COLO829 (cell line): Measurements from ENCODE around the gene FAM181A.

Experiments used
- DNase-seq: peaks from one replicate; pipeline ENCODE4 v3.0.0; 2012; ENCODE audit warnings: low spot score

The FAM181A gene

DNA sequence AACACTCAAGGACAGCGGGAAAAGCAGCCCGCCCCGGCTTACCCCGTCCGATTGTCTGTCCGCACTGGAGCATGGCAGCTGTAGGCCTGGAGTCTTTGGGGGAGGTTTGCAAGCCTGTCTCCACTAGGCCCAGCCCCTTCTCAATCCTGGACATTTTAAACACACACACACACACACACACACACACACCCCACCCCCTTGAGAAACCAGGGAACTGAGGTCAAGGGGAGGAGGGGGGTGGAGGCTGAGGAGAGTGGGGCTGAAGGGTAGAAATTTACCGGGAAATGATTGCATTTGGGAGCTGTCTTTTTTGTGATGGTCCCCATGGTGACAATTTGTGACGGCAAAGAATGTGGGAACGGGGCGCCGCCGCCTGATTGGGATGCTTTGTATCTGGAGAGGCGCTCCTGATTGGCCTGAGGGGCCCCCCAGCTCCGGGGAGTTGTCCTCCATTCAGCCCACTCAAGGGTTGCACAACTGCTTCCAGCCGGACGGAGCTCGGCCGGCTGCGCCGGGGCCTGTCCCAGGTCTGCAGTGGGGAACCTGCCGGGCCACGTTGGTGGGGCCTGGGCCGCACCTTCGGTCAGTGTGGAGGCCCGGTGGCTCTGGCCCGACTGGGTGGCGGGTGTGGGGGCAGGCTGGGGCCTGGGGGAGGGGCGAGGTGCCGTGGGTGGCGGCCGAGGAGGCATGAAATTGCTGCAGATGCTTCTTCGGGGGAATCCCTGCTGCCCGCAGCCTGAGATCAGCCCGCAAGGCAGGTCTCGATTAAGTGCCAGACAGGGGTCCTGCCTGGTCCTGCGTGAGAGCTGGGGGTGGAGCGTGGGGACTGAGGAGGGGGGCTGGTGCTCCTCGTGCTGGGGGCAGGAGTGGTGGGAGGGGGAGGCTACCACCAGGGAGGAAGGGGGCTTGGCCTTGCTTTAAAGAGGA is at the start of gene FAM181A:
Gene FAM181A (plus strand): TSS at position 472 of the 927 bp plus-strand sequence. CDS start 942 bp downstream, outside the sequence.
- DNase-seq: no peak

DNA sequence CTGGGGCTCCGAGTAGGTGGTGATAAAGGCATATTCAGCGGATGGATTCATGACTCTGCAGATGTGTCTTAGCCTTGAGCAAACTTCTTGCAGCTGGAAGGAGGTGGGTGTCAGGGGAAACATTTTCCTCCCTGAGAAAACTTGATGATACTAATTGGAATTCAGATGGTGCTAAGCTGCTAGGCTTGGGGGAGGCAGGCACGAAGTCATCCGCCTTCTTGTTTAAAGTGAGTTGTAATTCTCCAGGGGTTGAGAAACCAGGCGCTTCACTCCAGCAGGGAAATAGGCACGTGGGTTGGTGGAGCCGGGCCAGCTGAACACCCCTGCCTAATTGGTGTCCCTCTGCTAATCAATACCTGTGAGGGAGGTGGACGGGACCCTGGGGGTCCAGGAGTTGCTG is 48.9 kb upstream of the FAM181A start:
- DNase-seq: no peak

DNA sequence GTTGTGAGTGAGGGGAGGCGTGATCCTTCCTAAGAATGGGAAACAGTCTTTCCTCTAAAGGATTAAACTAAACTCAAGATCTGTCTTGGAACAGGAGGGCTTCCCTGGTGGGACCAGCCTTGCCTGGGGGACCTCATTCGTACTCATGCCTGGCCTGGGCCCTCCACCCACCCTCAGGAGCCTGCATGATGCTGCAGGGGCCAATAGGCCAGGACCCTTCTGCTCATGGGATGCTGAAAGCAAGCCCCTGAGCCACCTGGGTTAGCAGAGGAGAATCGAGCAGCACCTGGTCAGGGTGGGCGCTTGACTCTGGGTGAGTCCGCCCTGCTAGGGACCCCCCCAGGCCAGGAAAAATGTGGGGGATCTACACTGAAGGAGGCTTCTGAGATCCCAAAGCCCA is 48.3 kb upstream of the FAM181A start:
- no peak for DNase-seq

DNA sequence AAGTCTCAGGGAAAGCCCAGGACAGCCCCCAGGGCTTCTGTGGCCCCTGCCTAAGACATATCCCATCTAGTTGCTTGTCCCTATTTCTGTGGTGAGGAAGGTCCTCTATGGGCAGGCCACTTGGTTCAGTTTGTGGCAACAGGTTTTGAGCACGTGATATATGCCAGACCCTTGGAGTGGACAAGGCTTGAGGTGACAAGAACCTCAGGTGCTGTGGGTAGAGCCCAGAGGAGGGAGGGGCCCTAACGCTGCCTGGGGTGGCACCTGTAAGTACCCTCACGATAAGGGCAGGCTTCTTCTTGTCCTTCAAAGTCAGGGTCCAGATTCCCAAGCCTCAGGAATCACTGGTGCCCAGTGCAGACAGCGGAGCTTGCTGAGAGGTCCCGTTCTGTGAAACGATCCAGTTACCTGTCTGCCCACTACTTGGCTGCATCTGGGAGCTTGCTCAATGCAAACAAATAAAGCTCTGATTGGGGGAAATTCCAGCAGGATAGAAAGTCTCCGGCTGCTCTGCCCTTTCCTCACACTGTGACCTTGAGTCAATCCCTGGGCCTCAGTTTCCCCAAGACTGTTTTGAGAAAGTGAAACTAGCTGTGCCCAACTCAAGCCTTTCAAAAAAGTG is 47.7 kb upstream of the FAM181A start:
- DNase-seq: no peak

DNA sequence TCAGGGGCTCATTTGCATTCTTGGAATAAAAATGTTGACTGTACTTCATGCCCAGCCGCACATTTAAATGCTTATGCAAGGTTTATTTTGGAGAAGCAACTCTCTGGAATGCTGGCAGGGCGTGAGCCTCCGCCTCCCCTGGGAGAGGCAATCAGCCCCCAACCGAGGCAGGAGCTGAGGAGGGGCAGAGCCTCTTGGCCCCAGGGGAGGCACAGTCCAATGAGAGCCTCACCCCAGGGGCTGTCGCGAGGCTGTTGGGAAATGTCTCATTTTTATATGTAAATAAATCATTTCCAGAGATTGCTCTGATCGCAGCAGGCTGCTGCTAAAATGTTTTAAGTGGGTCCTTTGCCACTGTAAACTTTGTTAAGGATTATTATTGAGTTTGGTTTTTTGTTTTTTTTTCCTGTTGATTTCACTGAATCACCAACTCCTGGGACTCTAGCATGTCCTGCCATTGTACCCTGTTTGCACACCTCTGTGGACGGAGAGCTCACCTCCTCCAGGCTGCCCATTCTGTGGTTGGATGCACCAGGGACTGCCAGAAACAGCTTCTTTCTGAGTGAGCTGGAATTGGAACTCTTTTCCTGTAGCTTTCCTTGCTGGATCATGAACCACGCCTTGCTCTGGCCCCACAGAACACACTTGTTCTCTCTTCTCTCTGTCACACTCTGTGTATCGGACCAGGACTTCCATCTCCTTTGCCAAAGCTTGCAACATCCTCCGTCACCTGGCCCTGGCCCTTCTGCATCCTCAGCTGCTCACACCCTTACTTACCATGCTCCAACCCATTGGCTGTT is 46.9 kb upstream of the FAM181A start:
- no peak for DNase-seq

DNA sequence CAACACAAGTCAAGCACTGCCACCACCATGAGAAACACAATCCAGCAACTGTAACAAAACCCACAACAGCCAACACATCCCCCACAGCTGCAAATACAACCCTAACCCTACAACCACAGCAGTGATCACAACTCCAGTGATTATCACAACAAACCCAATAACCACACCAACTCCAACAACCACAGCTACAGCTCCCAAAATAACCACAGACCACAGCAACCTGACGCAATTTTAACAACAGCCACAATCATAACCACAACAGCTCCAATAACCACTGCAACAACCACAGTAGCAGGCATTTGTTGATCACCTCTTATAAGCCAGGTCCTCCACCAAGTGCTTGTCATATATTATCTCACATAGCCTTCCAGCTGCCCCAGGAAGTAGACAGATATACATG is 42.2 kb upstream of the FAM181A start:
- DNase-seq: no peak

DNA sequence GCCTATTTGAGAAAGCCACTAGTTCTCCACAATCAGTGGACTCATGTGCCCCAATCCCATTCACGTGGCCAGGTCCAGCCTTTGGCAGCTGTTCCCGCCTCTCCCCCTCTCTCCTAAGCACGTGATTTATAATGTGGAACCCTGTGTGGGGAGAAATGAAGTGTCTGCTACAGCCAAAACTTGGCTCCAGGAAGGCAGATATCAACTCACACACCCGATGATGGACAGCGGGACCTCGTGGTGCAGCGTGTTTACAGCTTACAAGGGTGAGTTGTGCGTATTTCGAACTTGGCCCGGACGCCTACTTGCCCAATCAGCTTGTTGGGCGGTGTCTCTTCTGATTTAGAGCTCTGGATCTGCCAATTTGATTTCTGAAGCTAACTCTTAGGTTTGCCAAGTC is 38.1 kb upstream of the FAM181A start:
- DNase-seq: no peak

DNA sequence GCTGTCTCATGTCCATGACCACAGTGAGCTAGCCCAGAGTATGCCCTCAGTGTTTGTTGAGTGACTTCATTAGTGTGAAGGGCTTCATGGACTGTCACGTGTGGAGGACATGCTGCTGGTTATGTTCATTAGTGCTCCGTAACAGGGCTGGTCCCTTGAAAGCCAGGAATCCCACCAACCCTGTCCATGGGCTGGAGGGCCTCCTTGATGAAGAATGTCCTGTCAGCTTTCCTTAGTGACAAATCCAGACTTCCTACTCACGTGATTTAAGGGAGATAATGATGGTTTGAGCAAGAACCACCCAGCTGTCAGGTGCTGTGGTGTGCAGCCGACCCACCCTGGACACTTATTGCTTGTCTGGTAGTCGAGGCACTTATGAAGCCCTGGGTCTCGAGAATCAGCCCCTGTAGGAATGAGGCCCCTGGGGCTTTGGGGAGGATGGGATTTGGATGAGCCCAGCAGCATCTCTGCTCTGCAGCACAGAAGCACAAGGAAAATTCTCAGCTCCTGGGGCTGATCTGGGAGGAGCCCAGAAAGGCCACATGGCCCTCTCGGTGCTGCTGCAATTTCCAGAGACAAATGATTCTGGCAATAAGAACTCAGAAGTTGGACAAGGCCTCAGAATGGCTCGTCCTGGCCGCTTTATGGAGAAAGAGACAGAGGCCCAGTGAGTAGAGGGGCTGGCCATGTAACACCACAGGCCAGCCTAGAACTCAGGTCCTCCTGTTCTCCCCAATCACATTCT is 37.2 kb upstream of the FAM181A start:
- DNase-seq: no peak

DNA sequence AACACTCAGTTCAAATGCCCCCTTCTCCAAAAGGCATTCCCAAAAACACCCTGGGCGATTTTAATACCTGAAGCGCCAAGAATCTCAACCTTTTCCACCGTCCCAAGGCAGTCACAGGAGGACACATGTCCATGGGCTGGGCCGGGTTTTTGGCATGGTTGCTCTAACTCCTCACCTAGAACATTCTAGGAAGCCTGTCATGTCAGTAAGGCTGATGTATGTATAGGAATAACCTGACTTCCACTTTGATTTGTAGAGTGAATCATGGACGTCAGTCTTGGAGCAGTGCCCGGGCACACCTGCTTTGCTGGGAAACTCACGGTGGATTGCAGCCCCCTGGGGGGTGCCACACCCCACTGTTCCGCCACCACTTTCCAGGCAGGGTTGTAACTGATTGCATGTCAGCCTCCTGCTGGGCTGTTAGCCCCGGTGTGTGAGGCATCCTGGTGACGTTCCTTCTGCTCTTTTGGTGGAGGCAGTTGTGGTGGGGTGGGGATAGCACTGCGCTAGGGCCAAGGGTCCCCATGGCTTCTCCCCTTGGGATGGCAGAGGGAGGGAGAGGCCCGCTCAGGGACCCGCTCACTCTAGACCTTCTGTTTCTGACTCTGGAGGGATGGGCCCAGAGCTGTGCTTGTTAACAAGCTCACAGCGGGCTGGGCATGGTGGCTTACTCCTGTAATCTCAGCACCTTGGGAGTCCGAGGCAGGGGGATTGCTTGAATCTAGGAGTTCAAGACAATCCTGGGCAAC is 35.2 kb upstream of the FAM181A start:
- DNase-seq: no peak

DNA sequence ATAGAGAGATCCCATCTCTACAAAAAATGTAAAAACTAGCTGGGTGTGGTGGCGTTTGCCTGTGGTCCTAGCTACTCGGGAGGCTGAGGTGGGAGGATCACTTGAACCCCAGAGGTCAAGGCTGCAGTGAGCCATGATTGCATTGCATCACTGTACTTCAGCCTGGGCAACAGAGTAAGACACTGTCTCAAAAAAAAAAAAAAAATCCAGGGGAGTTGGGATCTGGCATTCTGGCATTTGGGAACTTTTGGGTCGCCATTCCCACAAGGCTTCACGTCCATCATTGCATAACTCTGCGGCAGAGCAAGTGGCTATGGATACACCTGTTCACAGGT is 34.7 kb upstream of the FAM181A start:
- no peak for DNase-seq

DNA sequence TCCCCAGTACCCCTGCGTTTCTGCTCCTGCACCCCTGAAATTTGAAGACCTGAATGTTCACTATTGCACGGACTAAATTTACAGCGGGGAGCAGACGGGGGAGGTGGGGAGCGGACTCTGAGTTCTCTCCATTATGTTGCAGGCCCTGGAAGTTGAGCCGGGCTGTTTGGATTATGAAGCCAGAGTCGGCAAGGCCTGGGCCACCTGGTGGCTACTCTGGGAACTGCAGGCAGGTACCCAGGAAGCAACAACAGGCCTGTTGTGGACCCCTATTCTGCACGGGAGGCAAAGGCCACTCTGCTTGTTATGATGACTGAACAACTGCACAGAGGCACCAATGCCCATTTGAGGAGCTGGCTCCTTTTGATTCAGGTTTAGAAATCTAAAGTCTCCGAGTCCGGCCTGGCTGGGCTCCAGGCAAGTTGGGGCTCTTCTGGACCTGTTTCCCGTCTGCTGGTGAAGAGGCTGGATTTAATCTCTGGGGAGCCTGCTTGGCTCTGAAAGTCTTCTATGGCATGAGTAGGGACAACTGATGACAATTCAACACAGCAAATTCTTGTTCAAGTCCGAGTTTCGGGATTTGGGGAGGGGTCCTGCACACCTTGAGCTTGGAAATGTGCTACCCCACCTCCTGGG is 34.1 kb upstream of the FAM181A start:
- peak; percentile 50 for DNase-seq

DNA sequence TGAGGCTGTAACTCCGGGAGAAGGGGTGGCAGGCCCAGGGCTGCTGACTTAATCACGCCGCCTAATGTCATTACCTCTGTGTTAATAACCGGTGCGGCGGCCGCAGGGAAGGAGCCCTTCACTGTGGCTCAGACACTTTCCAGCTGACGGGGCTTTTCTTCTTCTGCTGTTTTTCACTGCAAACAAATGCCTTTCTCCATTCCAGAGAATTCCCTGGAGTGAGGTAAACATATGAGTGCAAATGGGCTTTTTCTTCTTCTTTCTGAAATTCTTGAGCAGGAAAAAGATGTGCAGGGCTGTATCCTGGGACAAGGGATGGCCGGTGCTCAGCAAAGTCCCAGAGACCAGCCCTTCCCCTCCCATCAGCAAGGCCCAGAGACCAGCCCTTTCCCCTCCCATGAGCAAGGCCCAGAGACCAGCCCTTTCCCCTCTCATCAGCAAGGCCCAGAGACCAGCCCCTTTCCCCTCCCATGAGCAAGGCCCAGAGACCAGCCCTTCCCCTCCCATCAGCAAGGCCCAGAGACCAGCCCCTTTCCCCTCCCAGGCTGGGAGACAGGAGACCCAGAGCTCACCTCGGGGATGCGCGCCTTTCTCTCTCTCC is 33.4 kb upstream of the FAM181A start:
- DNase-seq: no peak

DNA sequence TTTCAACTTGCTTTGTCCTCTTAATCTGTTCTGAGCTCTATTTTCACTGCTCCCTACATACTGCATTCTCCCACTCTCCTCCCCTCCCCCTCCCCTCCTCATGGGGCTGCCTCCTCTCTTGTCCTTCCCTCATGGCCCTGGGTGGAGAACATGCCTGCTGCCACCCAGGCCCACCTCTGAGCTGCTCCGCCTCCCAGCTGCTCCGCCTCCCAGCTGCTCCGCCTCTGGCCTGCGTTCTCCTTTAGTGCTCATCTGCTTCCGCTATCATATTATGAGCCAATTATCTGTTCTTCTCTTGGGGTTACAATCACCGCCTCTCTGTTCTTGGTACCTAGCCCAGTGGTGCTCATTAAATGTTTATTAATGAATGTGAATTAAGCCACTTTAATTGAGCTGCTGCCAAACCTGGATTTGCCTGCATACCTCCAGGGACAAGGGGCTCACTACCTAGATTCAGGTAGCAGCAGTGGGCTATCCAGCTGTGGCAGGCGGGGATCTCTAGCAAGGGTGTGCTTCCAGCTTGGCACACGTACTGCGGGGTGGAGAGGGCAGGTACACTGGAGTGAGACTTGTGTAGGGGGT is 32.0 kb upstream of the FAM181A start:
- DNase-seq: no peak

DNA sequence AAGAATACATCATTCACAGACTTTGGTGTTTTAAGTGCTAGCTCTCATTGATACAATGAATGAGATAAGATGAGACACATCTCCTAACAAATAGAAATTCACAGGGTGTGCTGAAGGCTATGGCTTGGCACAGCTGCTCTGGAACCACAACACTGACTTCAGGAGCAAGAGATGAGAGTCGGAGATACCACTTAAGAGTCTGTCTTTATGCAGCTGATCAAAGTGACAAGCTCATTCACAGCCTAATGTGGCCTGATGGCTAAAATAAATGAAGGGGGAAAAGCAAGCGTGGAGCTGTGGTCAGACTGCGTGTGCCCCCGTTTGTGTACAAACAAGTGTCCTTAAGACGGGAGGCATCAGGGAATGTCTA is 29.7 kb upstream of the FAM181A start:
- no peak for DNase-seq

DNA sequence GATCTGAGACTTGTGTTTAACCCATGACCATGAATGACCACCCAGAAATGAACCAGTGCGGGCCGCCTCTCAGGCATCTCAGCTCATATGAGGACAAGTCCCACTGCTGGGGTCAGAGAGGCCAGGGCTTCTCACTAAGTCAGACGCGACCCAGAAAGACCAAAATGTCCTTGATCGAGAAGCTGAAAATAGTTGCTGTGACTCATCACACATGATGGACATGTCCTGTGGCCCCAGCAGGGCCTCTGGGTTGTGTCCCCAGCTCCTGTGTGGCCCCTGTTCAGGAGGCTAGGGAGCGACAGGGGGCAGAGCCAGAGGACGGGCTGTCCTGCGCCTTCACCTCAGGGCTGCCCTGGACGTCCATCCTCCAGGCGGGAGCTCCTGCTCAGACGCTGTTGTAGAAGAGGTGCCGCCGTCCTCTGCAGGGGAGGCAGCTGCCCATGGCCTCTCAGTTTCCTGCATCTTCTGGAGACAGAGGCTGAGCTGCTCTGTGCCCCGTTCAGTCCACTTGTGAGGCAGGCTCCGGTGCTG is 29.0 kb upstream of the FAM181A start:
- no peak for DNase-seq

DNA sequence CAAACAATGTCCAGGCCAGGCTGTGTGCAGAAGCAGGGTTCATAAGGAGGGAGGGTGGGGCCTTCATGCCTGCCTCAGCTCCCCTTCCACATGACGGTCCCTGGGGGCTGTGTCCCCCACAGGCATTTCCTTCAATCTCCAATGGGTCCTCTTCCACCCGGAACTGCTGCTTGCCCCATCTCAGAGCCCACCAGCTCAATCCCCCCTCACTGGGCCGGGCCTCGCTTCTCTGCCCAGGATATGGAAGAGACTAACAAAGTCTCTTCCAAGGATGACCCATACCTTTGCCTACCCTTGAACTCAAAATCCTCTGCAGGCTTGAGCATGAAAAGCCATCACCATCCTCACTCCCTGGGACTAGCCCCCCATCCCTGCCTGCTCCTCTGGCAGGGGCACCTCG is 28.4 kb upstream of the FAM181A start:
- no peak for DNase-seq

DNA sequence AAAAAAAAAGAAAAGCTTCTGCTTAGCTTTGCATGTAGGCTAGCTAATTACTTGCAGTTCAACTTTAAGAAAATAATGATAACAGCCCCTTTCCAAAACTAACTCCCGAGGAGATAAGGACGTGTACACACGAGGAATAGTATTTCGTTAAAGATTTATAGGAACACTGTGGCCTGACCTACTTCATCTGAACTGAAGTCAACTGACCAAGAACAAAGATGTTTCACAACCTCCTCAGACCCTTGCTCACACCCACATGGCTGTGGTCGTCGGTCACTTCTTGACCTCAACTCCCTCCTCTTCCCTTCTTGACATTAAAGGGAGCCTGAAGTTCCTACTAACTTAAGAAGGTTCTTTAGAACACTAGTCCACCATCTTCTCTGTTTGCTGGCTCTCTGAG is 25.3 kb upstream of the FAM181A start:
- DNase-seq: no peak

DNA sequence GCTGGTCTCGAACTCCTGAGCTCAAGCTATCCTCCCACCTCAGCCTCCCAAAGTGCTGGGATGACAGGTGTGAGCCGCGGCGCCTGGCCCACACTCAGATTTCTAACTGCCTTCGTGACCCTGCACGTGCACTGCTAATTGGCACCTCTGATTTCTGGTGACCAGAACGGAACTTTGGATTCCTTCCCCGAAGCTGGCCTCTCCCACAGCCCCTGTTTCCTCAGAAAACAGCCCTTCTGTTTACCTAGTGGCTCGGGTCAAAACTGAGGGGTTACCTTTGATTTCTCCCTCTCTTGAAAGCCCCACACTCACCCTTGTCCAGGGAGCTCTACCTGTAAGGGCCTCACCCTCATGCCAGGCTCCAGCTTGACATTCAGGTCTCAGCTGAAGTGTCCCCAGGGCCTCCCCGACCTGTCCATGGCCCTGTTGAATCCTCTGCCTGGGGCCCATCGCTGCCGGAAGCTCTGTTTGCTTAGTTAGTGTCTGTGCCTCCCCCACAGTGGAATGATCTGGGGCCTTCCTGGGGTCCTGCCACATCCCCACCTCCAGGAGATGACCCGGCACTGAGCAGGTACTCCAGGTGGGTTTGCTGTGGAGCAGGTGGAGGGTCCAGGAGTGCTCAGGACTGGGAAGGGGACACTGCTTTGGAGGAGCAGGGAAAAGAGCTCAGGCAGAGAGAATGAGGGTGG is 24.4 kb upstream of the FAM181A start:
- no peak for DNase-seq
